GM19193 (cell line): ENCODE results near the gene ACTL9.

Source experiments
- POLR2A ChIP-seq: IDR thresholded peaks from 4 replicates; pipeline ENCODE4 v1.6.1; 2011; ENCODE audit not compliant: insufficient read depth, insufficient read length; ENCODE audit errors: extremely low read depth

ACTL9 gene

DNA sequence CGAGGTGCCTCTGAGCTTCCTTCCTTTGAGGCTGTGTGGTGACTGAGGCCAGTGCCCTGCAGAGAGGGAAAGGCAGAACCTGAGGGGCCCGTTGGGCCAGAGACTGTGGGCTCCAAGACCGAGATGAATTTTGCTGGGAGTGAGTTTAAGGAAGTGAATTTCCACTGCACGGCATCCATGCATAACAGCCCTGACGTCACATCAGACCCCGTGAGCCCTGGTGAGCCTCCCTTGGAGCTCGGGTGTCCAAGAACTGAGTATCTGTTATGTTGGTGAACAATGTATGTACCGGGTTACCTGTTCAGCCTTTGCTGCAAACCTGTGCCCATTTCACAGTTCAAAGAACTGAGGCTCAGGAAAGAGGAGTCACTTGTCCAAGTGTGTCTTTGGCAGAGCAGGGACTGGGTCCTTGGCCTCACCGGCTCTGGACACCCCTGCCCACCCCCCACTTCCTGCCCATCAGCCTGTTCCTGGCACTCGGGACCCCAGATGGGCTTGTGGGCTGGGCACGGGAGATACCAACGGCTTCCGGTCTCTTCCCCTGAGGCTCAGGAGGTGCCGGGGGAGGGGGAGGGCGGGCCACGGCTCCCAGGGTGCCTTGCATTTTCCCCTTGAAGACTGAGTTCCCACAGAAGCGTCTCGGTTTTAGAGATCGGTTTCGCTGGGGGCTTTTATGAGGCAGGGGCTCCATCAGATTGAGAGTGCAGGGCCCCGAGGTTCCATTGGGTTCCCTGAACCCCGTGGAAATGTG lies 34.5 kb downstream of the ACTL9 start:
- TF ChIP-seq POLR2A: no peak

- TF ChIP-seq POLR2A: no peak
Observed at GRCh38 chr19:8662263-8662662, 36.3 kb downstream of the ACTL9 start.

DNA sequence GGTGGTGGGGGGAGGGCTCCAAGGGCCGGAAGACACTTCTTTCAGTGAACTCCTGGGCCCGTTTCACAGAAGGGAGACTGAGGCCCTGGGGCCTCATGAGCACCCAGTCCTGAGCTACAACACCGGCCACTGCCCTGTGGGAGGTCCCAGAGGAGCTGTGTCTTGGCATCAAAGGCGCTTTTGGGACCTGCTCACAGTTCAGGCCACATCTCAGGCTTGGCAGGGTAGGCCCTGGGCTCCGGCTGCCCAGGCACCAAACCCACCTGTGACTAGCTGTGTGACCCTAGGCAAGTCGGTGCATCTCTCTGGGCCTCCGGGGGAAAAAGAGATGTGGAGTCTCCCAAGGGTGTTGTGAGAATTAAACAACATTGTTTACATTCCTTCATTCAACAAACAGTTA lies 38.7 kb downstream of the ACTL9 start:
- no peak for TF ChIP-seq POLR2A

GRCh38 chr19:8657869-8658268 lies 40.7 kb downstream of the ACTL9 start:
- no peak for TF ChIP-seq POLR2A

GRCh38 chr19:8655340-8655709 lies 43.3 kb downstream of the ACTL9 start:
- TF ChIP-seq POLR2A: no peak

DNA sequence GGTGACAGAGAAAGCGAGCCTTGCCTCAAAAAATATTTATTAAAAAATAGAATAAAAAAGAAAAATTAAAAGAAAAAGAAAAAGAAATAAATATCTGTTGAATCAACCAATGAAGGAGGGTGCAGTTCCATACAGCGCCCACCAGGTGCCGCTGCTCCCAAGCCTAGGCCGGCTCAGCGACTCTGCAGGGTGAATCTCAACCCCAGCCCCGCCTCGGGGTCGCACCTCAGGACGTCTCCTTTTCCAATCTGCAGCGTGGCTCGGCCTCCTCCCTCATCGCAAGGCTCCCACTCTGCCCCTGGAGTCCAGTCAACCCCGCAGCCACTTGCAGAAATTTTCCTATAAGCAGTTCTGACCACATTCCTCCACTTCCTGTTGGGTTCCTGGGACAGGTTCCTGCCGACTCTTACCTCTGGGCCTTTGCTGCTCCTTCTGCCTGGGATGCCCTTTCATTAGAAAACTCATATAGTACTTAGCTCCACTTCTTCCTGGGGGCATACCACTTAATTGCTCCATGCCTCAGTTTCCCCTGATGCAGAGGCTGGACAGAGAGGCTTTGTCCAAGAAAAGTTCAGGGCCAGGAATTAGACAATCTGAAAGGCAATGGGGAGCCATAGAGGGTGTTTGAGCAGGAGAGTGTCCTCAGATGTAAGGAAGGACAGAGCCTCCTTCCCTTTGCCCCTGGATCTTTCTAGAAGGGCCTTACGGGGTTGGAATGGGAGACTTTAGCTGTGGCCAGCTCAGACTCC lies 43.8 kb downstream of the ACTL9 start:
- no peak for TF ChIP-seq POLR2A

- no peak for TF ChIP-seq POLR2A
Observed at GRCh38 chr19:8648240-8648639, 50.4 kb downstream of the ACTL9 start.
